ENCODE results near the gene CPE. TPM values are rescaled to one million over a fixed set of nuclear protein-coding genes. Genes with fewer than 3 reads are reported as not detected.

CPE gene
- polyA plus RNA-seq, 1 experiment, result 0.44 TPM

- H3K27me3 ChIP-seq (ENCODE audit: control insufficient read depth, insufficient read depth, low read length), result peaks cover 7% of the 10 kb centered on the region; the same call in 1 of the 2 replicates
- H3K36me3 ChIP-seq (ENCODE audit: control insufficient read depth, insufficient read depth, low read length), result no peaks in the 10 kb centered on the region
- DNase-seq (ENCODE audit: low read depth), result no peak
- ChIA-PET CTCF (no interaction called here), POLR2A (no interaction called here)
- TF ChIP-seq CTCF (IDR thresholded peaks at IDR 0.05; ENCODE audit: insufficient read depth, low read depth, low read length), result no peak
- H3K4me3 ChIP-seq (ENCODE audit: low read depth, low read length), result no peak overlapping the region
These were observed 3.8 kb downstream of the CPE start for GRCh38 chr4:165382640-165383039.

- no peak overlapping the region for H3K4me3 ChIP-seq (ENCODE audit: low read depth, low read length)
- no peaks in the 10 kb centered on the region for H3K36me3 ChIP-seq (ENCODE audit: control insufficient read depth, insufficient read depth, low read length)
- TF ChIP-seq CTCF (IDR thresholded peaks at IDR 0.05; ENCODE audit: insufficient read depth, low read depth, low read length), result no peak
- ChIA-PET CTCF (interaction anchor here (0.6 to 1.4 kb wide), 3 partner anchors 8 to 175 kb away, joined by 3 to 4 read pairs (median 3); no protein-coding TSS in a partner anchor), POLR2A (no interaction called here)
- no peak for DNase-seq (ENCODE audit: low read depth)
- peaks cover 6% of the 10 kb centered on the region; the same call in 1 of the 2 replicates for H3K27me3 ChIP-seq (ENCODE audit: control insufficient read depth, insufficient read depth, low read length)
These were observed 4.8 kb downstream of the CPE start for GRCh38 chr4:165383591-165384073.

- no peak for TF ChIP-seq CTCF (IDR thresholded peaks at IDR 0.05; ENCODE audit: insufficient read depth, low read depth, low read length)
- no peaks in the 10 kb centered on the region for H3K36me3 ChIP-seq (ENCODE audit: control insufficient read depth, insufficient read depth, low read length)
- H3K4me3 ChIP-seq (ENCODE audit: low read depth, low read length), result no peak overlapping the region
- H3K27me3 ChIP-seq (ENCODE audit: control insufficient read depth, insufficient read depth, low read length), result peaks cover 6% of the 10 kb centered on the region; the same call in 1 of the 2 replicates
- no peak for DNase-seq (ENCODE audit: low read depth)
- POLR2A ChIA-PET, result no interaction called here
- CTCF ChIA-PET, result interaction anchor here (1.3 to 1.4 kb wide), 2 partner anchors 9 to 25 kb away, joined by 3 to 4 read pairs; no protein-coding TSS in a partner anchor
These were observed 5.4 kb downstream of the CPE start for GRCh38 chr4:165384186-165384585.

GRCh38 chr4:165384598-165384997, 5.8 kb downstream of the CPE start:
- H3K27me3 ChIP-seq (ENCODE audit: control insufficient read depth, insufficient read depth, low read length), result peaks cover 4% of the 10 kb centered on the region; the same call in 1 of the 2 replicates
- no peak for DNase-seq (ENCODE audit: low read depth)
- CTCF ChIA-PET, result interaction anchor here (1.3 to 1.4 kb wide), 2 partner anchors 9 to 25 kb away, joined by 3 to 4 read pairs; no protein-coding TSS in a partner anchor

GRCh38 chr4:165385126-165385525, 6.3 kb downstream of the CPE start:
- CTCF ChIA-PET, result interaction anchor here (1.3 to 1.4 kb wide), 2 partner anchors 10 to 26 kb away, joined by 3 to 4 read pairs; no protein-coding TSS in a partner anchor
- no peaks in the 10 kb centered on the region for H3K36me3 ChIP-seq (ENCODE audit: control insufficient read depth, insufficient read depth, low read length)
- DNase-seq (ENCODE audit: low read depth), result no peak
- POLR2A ChIA-PET, result no interaction called here
- H3K4me3 ChIP-seq (ENCODE audit: low read depth, low read length), result no peak overlapping the region
- no peaks in the 10 kb centered on the region for H3K27me3 ChIP-seq (ENCODE audit: control insufficient read depth, insufficient read depth, low read length)
- no peak for TF ChIP-seq CTCF (IDR thresholded peaks at IDR 0.05; ENCODE audit: insufficient read depth, low read depth, low read length)

More at GRCh38 chr4:165384598-165384997, 5.8 kb downstream of the CPE start:
- Histone ChIP-seq H3K36me3 (ENCODE audit: control insufficient read depth, insufficient read depth, low read length) (no peaks in the 10 kb centered on the region), H3K4me3 (ENCODE audit: low read depth, low read length) (no peak overlapping the region)
- no peak for TF ChIP-seq CTCF (IDR thresholded peaks at IDR 0.05; ENCODE audit: insufficient read depth, low read depth, low read length)
- POLR2A ChIA-PET, result no interaction called here

Data from BJ (cell line).